HG02885 (cell line): Measurements from ENCODE around the gene RHOXF2.
A peak's percentile ranks its signal among the peaks of the same experiment; 100 is the strongest.
"Not testable (repeated sequence)": the region's sequence is repeated elsewhere in the genome, so short reads cannot be mapped to it uniquely, and the experiment has no call there.

Experiments used
- ATAC-seq: cut with Tn5 transposase; IDR thresholded peaks from one replicate; pipeline ENCODE4 v1.9.1; 2021; ENCODE audit warnings: mild to moderate bottlenecking; ENCODE audit not compliant: unreplicated experiment, poor library complexity

The RHOXF2 gene, protein sequence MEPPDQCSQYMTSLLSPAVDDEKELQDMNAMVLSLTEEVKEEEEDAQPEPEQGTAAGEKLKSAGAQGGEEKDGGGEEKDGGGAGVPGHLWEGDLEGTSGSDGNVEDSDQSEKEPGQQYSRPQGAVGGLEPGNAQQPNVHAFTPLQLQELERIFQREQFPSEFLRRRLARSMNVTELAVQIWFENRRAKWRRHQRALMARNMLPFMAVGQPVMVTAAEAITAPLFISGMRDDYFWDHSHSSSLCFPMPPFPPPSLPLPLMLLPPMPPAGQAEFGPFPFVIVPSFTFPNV

DNA sequence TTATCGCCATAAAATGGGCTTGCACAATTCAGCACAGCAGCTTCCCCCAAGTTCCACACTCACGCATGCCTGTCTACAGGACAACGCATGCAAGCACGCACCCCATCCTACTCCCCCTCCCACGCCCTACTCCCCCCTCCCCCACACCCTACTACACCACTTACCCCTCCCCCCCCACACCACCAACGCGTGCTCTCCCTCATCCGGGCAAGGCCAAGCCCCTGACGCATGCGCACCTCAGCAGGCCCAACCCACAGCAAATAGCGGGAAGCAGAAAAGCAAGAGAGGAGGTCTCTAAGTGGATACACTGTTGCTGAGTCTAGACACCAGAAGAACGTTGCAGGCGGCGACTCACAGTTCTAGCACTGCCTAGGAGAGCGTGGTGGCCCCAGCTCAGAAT, at the start of gene RHOXF2:
Gene RHOXF2, plus strand, starts transcription at position 301 of the 400 bp plus-strand sequence. CDS start 138 bp downstream, outside the sequence.
- ATAC-seq: not testable (repeated sequence)

DNA sequence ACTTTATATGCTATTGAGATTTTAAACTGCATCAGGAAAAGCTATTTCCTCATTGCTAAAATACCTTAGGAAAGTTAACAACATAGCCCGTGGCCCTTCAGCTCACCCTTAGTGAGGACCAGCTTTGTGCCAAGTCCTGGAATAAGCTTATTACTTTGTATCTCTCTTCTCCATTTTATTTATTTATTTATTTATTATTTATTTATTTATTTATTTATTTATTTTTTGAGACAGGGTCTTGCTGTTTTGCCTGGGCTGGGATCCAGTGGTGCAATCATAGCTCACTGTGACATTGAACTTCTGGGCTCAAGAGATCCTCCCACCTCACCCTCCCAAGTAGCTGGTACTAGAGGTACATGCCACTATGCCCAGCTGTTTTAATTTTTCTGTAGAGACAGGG, 49.0 kb upstream of the RHOXF2 start:
- ATAC-seq: no peak

DNA sequence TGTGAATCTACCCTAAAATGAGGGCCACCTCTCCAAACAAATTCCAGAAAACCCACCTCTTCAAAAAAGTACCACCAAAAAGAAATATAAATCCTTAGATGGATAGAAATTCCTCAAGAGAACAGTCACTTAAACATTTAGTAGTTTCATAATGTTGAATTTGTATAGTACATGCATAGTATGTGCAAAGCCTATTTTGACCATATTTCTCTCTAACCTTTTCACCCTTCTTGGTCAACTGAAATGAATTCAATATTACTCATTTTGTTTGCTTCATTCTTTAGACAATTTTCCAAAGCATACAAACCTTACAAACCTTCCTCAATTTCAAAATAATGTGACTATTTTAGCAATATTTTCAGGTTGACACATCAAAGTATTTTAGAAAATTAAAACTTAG, 46.8 kb upstream of the RHOXF2 start:
- ATAC-seq: no peak

DNA sequence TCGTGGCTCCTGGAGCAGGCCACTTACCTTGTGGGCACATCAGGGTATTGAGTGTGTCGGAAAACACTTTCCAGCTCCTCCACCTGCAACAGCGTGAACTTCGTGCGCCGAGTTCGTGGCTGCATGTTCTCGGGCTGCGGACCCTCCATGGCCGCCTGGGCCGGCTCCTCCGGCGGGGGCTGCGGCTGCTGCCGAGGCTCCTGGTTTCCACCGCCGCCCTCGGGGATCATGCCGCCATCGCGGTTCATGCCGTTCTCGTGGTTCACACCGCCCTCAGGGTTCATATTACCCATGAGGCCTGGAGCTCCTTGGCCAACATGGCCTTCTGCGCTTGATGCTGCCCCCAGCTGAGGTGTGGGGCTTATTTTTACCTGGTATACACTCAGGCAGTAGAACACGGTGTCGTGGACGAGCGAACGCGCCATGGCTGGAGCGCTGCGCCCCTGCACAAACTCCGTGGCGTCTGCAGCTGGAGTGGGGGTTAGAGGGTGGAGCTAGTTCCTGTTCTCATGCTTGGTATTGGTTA, 42.9 kb upstream of the RHOXF2 start, which contains the start of gene RHOXF1:
Gene RHOXF1, minus strand, starts transcription at position 476 of the 526 bp plus-strand sequence. Its CDS starts 51 bp downstream, at position 425.
- no peak for ATAC-seq

DNA sequence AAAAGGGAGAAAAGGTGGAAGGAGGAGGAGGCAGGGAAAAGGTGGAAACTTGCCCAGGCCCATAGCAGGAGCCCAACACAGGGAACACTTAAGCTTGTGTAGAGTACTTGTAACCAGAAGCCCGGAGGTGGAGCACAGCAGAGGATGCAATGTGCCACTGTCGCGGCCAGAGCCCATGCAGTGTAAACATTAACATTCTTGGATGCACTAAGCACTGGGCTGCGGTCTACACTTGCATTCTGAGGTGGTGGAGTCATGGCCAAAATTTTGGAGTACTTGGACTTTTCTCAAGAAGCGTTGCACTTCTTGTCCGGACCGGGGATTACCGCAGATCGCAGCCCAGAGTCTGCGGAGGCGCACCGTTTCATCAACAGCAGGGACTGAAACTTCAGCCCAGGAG, 38.2 kb upstream of the RHOXF2 start:
- no peak for ATAC-seq

DNA sequence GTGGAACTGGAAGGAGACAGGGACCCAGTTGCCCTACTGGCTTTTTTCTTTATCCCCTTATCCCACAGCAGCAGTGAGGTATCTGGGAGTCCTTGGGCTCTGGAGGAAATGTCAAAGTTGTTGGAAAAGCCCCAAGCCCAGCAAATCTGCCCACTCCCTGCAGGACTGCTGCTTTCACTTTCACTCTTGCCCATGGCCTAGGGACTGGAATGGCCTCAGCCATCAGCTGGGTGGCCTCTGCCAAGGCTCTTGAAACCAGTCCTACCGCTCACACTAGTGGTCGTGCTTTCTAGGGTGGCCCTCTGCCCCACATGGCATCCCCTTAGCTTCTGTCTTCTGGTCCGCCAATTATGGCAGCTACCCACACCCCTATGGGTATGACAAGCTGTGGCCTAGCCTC, 33.0 kb upstream of the RHOXF2 start:
- ATAC-seq: no peak

DNA sequence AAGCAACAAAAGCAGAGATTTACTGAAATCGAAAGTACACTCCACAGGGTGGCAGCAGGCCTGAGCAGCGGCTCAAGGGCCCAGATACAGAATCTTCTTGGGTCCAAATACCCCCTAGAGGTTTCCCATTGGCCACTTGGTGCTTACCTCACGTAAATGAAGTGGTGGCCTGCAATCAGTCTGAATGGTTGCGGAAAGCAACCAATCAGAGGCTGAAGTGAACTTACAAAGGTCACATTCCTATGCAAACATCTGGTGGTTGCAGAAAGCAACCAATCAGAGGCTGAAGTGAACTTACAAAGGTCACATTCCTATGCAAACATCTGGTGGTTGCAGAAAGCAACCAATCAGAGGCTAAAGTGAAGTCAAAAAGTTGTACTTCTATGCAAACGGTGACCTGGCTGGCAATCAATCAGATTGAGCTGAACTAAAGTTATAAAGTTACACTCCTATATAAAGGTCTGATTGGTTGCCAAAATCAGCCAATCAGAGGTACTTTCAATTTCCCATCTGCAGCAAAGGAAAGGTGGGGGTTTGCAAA, 30.0 kb upstream of the RHOXF2 start:
- ATAC-seq: not testable (repeated sequence)

DNA sequence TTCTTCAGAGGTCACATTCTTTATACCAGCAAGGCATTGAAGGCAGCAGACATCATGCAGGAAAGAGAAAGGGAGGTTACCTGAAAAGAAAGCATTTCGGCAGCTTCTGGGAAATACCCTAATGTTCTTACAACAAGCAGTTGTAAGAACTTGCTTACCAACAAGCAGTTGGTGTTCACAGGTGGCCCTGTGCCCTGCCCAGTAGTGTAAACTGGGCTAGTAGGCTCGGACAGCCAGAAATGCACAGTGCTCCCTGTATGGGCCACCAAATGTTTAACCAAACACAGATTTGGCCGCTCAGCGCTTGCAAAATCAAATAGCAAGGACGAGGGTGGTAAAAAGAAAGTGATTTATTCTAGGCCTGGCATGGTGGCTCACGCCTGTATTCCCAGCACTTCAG, 22.3 kb upstream of the RHOXF2 start:
- no peak for ATAC-seq

DNA sequence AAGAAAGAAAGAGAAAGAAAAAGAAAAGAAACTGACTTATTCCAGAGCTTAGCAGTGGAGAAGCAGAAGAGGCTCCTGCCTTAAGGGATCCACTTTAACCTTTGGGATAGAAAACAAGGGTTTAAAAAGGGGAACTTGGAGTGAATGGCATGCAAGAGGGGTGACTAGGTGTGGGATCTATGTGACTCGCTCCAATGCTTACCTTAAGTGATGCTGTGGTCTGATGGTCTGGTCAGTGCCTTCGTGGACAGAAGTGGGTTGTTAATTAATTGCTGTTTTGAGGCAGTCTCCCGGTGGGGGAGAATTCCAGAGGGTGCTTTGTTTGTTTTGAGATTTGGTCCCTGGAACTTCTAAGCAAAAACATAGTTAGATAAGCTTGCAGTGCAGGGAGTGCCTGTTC, 21.6 kb upstream of the RHOXF2 start:
- no peak for ATAC-seq

DNA sequence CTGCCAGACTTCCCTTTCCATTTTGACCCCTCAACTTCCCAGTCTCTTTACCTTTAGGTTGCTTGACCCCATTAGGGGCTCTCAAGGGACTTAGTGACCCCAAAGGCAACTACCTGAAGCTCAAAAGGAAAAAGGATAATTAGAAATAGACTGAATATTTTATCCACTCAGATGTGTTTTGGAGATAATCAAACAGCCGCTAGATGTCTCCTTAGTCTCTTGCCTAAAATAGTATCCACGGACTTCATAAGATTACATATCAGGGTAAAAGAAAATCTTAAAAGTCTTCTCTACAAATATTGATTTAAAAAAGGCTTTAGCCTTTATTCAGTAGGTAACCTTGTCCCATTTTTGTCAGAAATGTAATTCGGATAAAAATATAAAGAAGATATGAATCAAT, 21.0 kb upstream of the RHOXF2 start:
- no peak for ATAC-seq

DNA sequence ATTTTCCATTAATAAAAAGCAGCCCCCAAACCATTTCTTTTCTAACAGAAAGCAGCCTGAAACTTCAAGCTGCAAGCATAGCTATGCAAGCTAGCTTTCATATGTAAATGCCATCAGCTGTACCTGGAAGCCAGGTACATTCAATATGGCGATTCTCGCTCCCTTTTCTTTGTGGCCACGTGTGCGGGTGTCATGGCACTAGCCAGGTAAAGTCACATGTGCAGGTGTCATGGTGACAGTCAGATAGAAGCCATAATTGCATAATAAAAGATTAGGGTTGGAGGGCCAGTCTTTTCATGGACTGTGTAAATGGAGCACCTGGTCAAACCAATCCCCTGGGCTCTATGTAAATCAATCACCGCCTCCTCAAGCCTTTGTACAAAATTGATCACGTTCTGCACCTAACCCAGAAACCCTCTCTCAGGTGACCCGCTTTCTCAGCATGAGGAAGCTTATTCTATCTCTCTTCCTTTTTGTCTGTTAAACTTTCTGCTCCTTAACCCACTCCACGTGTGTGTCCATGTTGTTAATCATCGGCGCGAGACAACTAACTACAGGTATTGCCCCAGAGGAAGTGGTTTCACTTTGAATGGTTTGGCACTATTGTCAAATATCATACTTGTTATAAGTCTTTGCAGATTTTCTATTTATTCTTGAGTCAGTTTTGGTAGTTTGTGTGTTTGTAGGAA, 18.0 kb upstream of the RHOXF2 start:
- ATAC-seq: no peak

DNA sequence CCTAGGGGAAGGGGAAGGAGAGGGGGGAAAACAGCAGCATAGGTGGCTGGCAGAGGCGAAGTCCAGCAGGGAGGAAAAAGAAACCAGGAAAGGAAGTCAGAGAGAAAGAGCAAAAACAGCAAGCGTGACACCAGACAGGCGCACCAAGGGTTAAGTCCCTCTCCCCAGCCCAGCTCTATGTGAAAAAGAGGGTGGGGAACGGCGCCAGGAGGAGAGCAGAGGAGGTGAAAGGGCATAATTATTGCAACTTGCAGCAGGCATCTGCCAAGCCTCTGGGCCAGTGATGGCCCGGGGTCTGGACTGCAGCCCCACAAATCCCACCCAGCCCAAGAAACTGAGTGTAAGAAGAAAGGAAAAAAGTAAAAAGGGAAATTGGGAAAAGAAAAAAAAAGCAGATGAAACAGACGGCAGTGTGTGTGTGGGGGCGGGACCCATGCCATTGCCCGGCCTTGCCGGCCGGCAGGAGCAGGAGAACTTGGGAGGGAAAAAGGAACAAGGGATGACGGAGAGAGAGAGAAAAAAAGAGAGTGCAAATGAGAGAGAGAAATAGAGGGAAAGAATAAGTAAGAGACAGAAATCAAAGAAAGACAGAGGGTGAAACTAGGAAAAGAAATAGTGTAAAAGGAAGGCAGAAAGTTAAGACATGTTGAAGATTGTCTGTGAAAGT, 14.1 kb upstream of the RHOXF2 start:
- ATAC-seq: no peak

DNA sequence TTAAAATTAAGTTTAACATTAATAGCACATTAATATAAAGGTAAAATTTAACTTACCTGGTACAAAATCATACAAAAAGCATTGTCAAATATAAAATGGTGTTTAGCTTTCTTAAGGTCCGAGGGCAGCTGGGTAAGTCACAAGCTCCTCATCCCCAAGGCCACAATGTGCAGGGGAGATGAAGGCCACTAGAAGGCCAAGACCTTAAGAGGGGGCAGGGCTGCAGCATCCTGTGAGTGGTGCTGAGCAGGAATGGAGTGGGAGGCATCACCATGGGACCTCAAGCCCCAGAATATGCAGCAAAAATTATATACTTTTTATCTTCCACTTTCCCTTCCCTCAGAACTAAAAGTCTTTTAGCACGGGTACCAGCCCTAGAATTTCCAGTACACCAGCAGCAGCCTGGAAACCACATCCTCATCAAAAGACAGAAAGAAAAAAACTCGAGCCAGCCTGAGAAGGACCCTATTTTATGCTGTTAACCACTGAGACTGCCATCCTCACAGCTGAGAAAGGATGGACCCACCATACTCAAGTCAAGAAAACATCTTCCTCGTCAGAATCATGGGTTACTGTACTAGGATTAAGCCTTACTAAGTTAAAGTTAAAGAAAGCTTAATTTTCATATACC, 13.0 kb upstream of the RHOXF2 start:
- no peak for ATAC-seq

DNA sequence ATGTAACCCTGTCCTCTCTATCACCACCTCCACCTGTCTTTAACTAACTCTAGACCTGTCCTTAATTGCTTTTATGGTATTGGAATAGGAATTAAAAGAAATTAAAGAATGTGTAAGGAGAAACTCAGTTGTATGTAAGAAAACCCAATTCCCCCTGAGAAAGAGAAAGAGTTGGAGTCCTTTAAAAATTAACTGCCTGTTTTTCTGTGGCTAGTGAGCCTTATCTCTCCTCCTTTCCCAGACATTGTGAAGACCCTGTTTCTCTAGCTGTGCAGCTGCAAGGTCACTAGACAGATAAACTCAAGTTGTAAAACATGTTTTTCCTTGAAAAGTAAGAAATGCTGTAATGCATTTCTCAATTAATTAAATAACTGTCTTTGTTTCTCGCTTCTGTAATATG, 12.1 kb upstream of the RHOXF2 start:
- not testable (repeated sequence) for ATAC-seq

DNA sequence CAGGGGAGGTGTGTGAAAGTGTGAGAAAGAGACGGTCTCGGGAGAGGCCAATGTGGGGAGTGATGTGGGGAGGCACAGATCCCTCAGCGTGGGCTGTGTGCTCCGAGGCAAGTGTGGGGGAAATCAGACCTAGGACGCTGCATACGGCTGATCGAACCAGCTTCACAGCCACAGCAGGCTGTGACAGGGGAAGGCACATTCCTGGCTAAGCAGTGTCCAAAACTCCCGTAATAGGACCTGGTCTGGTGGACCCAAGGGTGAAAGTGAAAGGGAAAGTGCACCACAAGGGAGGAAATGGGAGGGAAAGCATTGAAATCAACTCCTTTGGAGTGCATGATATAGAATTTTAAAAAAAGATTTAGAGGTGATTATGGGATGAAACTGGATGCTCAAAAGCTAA, 10.9 kb upstream of the RHOXF2 start:
- ATAC-seq: no peak

DNA sequence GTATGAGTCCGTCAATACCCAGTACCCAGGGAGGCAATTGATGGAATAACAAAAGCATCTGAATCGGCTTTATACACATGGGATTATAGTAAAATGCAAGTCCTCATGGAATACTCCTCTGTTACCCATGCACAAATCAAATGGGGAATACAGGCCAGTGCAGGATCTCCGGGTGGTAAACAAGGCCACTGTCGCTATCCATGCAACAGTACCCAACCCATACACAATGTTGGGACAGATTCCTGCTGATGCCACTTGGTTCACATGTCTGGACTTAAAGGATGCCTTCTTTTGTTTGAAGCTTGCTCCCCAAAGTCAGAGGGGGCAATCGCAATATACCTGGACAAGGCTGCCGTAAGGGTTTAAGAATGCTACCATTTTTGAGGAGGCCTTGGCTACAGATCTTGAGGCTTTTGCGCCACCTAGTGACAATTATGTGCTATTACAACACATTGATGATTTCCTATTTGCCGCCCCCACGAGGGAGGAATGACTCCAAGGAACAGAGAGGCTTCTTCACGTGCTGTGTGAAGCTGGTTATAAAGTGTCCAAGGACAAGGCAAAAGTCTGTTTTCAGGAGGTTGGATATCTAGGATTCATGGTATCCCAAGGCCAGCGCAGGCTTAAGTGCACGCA, 8.2 kb upstream of the RHOXF2 start:
- not testable (repeated sequence) for ATAC-seq

DNA sequence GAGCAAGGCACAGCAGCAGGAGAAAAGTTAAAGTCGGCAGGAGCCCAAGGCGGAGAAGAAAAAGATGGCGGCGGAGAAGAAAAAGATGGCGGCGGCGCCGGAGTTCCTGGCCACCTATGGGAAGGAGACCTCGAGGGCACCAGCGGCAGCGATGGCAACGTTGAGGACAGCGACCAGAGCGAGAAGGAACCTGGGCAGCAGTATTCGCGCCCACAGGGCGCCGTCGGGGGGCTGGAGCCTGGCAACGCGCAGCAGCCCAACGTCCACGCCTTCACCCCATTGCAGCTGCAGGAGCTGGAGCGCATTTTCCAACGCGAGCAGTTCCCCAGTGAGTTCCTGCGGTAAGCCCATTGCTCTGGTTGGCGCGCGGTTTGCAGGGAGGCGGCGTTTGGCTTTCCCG, 673 bp downstream of the RHOXF2 start:
- not testable (repeated sequence) for ATAC-seq

DNA sequence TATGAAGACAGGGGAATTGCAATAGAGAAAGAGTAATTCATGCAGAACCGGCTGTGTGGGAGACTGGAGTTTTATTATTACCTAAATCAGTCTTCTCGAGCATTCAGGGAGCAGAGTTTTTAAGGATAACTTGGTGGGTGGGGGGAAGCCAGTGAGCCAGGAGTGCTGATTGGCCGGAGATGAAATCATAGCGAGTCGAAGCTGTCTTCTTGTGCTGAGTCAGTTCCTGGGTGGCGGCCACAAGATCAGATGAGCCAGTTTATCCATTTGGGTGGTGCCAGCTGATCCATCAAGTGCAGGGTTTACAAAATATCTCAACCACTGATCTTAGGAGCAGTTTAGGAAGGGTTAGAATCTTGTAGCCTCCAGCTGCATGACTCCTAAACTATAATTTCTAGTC, 34.8 kb downstream of the RHOXF2 start:
- not testable (repeated sequence) for ATAC-seq

DNA sequence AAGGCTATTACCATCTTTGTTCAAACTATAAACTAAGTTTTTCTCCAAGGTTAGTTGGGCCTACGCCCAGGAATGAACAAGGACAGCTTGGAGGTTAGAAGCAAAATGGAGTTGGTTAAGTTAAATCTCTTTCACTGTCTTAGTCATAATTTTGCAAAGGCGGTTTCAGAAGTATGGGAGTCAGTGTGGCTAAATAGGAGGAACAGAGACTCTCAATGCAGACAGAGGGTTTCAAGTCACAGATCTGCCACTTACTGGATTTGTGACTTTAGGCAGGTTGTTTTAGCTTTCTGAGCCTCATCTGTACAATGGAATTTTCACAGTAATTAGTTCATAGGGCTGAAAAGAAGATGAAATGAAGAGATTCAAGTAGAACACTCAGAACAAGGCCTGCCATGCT, 35.3 kb downstream of the RHOXF2 start:
- peak; percentile 93 for ATAC-seq

DNA sequence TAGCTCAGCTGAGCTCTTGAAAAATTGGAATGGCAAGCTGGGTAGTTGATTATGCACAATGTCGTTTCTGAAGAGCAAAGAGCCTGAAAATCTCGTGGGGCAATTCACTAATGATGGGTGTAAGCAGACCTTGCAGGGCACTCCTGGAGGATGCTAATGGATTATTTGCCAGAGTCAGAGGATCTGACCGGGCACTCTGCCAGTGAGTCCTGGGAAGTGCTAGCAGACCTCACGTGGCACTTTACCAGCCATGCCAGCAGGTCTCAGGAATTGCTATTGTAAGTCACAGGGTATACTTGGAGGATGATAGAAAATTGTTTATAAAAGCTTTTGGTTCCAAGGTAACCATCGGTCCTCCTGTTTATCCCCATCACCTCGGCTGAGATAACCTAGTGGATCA, 37.4 kb downstream of the RHOXF2 start:
- not testable (repeated sequence) for ATAC-seq
